RCC 7860 (cell line): ENCODE data around the gene ARRDC2.

Experiments used
- DNase-seq: peaks from one replicate; pipeline ENCODE4 v3.0.0-alpha.2; 2015; ENCODE audit warnings: low spot score
- FAIRE-seq: peaks from 2 replicates; lab custom pipeline; 2012; peaks lifted over from hg19 to GRCh38; lab: Jason Lieb, UNC

The ARRDC2 gene

DNA sequence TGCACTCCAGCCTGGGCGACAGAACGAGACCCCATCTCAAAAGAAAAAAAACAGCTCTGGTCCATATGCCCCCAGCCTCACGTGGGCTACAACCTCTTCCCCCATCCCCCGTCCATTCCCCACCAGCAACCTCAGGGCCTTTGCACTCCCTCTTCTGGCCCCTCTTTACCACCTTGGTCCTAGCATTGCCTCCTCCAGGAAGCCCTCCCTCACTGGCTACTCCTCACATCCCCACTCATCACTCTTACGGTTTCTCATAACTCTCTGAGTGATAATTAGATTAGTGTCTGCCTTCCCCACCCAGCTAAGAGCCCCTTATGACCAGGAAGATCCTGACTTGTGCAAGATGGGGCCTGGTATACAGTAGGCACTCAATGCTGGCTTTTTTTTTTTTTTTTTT lies 48.0 kb downstream of the ARRDC2 start:
- FAIRE-seq: no peak

GRCh38 chr19:18057557-18057956 lies 49.6 kb downstream of the ARRDC2 start:
- DNase-seq (no peak), FAIRE-seq (no peak)

More for the DNA sequence above, 48.0 kb downstream of the ARRDC2 start:
- no peak for DNase-seq

- no peak for FAIRE-seq
- DNase-seq: peak; percentile 51
Observed at GRCh38 chr19:18058208-18059009, 50.4 kb downstream of the ARRDC2 start.

DNA sequence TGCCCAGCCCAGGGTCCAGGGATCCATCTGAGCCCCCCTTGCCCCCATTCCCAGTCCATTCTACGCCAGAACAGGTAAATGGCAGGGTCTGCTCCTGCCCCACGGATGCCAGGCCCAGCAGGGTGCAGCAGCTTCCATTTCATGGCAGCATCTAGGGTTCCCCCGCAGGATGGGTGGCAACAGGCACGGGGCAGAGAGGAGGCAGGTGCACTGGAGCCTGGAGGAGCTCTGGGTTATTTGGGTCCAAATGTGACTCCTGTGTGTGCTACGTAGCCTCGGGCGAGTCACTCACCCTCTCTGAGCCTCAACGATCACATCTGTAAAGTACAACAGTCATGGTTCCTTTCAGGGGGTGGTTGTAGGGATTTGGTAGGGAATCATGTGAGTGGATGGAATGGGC lies 51.3 kb downstream of the ARRDC2 start:
- DNase-seq (no peak), FAIRE-seq (no peak)

DNA sequence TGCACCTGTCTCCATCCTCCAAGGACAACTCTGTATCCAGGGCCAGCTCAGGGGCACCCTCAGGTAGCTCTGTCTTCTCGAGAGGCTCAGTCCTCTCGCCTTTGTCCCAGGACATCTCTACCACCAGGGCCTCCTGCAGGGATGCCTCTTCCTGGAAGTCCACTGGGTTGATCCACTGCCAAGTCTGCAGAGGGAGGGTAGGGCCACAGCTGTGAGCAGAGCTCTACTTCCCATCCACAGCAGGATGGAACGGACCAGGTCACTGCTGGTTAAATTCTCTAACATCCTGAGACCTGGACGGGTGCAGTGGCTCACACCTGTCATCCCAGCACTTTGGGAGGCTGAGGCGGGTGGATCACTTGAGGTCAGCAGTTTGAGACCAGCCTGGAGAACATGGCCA lies 51.9 kb downstream of the ARRDC2 start:
- DNase-seq (no peak), FAIRE-seq (no peak)

- FAIRE-seq (no peak), DNase-seq (no peak)
Observed at GRCh38 chr19:18060472-18060871, 52.5 kb downstream of the ARRDC2 start.

DNA sequence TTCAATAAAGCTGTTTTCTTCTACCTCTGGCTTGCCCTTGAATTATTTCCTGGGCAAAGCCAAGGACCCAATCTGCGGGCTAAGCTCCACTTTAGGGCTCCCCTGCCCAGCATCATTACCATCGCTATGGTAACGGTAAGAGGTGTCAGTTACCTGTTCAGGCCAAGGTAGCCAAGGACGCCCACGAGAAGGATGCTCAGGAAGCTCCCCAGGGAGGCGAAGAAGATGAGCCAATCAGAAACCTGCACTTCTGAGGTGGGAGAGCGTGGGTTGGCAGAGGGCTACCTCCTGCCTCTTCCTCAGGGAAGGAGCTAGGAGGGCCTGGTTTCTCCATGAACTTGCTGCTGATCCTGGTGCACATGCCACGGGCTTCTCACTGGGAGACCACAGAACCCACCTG lies 54.1 kb downstream of the ARRDC2 start:
- FAIRE-seq (no peak), DNase-seq (no peak)

- DNase-seq (no peak), FAIRE-seq (no peak)
Observed at GRCh38 chr19:18063463-18063862, 55.5 kb downstream of the ARRDC2 start.
